Measurements from ENCODE around the gene FRMD7. TPM values are rescaled to one million over a fixed set of nuclear protein-coding genes. Genes with fewer than 3 reads are reported as not detected.

FRMD7 gene
- total RNA-seq, 4 donors from 2014 or later, result not detected

DNA sequence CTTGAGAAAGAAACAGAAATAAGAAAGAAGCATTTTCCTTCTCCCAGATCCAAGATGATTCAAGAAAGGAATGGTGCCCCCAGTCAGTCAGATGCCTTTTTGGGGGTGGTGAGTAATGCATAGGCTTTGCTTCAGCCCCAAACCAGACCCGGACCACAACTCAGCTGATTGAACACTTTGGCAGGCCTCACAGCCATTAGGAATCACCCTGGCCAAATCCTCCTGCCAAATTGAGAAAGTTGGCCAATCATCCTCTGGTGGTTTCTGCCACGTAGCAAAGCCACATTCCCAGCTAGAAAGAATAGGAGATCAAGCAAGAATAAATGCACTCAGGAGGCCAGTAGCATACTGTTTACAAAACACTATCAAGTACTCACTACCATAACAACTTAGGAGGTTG lies 33.7 kb downstream of the FRMD7 start:
- in situ Hi-C loops (cut with MboI; ENCODE audit: low sequenced_read_pairs in 4 of 4), result loop anchor here in 1 of 4 donors (25.0 kb wide), 2 partner anchors 118 to 518 kb away; partner anchors contain the start of gene RAP2C
- intact Hi-C loops (cut with DNase I; ENCODE audit: low total_unique reads), result no loop called here
- Histone ChIP-seq H3K4me1 (no peaks in the 10 kb centered on the region), H3K27ac (no peak overlapping the region), H3K36me3 (no peaks in the 10 kb centered on the region), H3K27me3 (no peaks in the 10 kb centered on the region), H3K4me3 (no peak overlapping the region), H3K9me3 (no peaks in the 10 kb centered on the region)
- ATAC-seq, result no peak
- no peak for DNase-seq
- no peak for TF ChIP-seq POLR2A (IDR thresholded peaks at IDR 0.05)
- TF ChIP-seq, protein P1, sequence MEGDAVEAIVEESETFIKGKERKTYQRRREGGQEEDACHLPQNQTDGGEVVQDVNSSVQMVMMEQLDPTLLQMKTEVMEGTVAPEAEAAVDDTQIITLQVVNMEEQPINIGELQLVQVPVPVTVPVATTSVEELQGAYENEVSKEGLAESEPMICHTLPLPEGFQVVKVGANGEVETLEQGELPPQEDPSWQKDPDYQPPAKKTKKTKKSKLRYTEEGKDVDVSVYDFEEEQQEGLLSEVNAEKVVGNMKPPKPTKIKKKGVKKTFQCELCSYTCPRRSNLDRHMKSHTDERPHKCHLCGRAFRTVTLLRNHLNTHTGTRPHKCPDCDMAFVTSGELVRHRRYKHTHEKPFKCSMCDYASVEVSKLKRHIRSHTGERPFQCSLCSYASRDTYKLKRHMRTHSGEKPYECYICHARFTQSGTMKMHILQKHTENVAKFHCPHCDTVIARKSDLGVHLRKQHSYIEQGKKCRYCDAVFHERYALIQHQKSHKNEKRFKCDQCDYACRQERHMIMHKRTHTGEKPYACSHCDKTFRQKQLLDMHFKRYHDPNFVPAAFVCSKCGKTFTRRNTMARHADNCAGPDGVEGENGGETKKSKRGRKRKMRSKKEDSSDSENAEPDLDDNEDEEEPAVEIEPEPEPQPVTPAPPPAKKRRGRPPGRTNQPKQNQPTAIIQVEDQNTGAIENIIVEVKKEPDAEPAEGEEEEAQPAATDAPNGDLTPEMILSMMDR (IDR thresholded peaks at IDR 0.05 in 4 of 5, conservative IDR thresholded peaks at IDR 0.05 in 1 of 5), result no peak

DNA sequence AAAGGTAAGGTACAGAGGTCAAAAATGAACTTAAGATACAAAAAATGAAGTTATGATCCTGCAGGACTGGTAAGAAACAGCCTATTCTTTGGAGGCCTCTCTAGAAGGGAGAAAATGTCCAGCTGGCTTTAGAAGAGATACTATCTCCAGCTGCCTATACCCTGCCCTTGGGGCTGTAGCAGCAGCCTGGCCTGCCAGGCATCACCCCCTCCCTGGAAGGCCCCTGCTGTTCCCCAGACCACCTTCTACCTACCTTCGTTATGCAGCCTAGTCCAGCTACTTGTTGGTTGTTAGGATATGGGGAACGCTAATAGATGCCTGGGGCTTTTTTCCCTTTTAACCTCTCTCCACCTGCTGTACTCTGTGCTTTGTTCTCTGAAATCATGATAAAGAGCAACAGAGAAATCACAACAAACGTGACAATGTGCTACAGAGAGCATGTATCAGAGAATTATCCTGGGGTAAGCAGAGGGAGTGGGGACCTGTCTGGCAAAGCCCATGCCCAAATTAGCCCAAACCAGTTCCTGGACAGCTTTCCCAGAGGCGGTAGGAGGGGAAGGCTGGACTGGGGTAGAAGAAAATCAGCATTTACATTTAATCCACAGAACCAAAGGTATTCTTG lies 34.5 kb downstream of the FRMD7 start:
- Histone ChIP-seq H3K36me3 (no peaks in the 10 kb centered on the region), H3K4me3 (no peak overlapping the region), H3K9me3 (no peaks in the 10 kb centered on the region), H3K4me1 (no peaks in the 10 kb centered on the region), H3K27ac (no peak overlapping the region), H3K27me3 (no peaks in the 10 kb centered on the region)
- in situ Hi-C loops (cut with MboI; ENCODE audit: low sequenced_read_pairs in 4 of 4) (loop anchor here in 1 of 4 donors (25.0 kb wide), 2 partner anchors 119 to 519 kb away; partner anchors contain the start of gene RAP2C), intact Hi-C loops (cut with DNase I; ENCODE audit: low total_unique reads) (loop anchor here (2.0 kb wide), 1 partner anchor 125 kb away; the partner anchor contains the start of gene RAP2C)
- ATAC-seq (no peak), DNase-seq (no peak)
- TF ChIP-seq POLR2A (IDR thresholded peaks at IDR 0.05), result no peak
- TF ChIP-seq, protein P1 (IDR thresholded peaks at IDR 0.05 in 4 of 5, conservative IDR thresholded peaks at IDR 0.05 in 1 of 5), result no peak

DNA sequence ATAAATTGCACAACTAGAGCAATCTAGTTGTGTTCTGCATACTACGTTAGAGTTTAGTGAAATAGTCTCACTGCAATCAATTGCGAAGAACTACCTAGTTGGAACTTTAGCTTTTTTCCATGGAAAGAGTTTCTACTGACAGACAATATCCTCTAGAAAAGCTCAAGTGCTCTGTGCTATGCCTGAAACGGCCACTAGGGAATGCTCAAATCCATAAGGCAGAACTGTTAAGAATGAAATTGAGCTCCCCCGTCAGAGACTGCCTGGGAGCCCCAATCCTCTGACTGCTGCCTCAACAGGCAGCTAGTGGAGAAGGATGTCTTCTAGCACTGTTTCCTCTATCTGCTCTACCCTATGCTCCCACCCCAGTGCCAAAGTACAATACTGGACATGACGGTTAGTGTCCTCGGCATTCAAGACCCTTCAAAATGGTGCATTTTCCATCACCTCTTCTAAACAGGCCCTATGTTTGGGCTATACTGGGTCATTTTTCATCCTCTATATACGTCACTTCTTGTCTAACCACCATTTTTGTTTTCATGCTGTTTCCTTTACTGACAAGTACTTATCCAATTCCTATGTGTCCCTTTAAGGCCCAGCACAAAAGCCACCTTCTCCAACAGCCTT lies 35.3 kb downstream of the FRMD7 start:
- in situ Hi-C loops (cut with MboI; ENCODE audit: low sequenced_read_pairs in 4 of 4) (loop anchor here in 1 of 4 donors (25.0 kb wide), 2 partner anchors 120 to 520 kb away; partner anchors contain the start of gene RAP2C), intact Hi-C loops (cut with DNase I; ENCODE audit: low total_unique reads) (loop anchor here (2.0 kb wide), 1 partner anchor 126 kb away; the partner anchor contains the start of gene RAP2C)
- Histone ChIP-seq H3K9me3 (no peaks in the 10 kb centered on the region), H3K27ac (no peak overlapping the region), H3K27me3 (no peaks in the 10 kb centered on the region), H3K4me1 (no peaks in the 10 kb centered on the region), H3K36me3 (no peaks in the 10 kb centered on the region), H3K4me3 (no peak overlapping the region)
- no peak for TF ChIP-seq POLR2A (IDR thresholded peaks at IDR 0.05)
- TF ChIP-seq, protein P1 (IDR thresholded peaks at IDR 0.05 in 4 of 5, conservative IDR thresholded peaks at IDR 0.05 in 1 of 5), result peak; percentile 54 to 73 (median 62)
- peak; percentile 3 to 28 for DNase-seq
- peak; percentile 42 to 85 for ATAC-seq

DNA sequence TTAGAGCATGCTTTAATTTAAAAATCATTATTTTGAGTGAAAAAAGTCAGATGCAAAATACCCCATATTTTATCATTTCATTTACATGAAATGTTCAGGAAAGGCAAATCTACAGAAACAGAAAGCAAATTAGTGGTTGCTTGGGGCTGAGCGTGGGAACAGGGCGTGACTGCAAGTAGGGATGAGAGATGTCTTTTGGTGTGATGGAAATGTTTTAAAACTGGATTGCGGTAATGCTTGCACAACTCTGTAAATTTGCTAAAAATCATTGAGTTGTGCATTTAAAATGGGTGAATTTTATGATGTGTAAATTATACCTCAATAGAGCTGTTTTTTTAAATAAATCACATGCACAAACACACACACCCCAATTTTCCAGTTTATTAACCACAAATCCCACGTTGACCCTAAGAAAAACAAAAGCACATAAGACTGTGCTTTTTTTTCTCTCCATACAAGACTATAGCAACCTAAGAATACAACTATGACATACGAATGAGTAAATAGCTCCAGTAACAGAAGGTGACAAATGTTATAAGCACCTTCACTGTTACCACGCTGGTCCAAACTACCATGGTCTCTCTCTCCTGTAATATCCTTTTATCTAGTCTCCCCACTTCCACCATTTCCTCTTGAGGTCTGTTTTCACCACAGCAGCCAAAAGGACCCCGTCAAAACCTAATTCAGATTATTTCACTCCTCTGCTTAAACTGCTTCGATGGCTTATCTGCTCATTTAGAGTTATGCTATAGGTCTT lies 37.2 kb downstream of the FRMD7 start:
- intact Hi-C loops (cut with DNase I; ENCODE audit: low total_unique reads), result no loop called here
- H3K27ac ChIP-seq, result no peak overlapping the region
- ATAC-seq, result no peak
- no peak for TF ChIP-seq POLR2A (IDR thresholded peaks at IDR 0.05)
- TF ChIP-seq, protein P1 (IDR thresholded peaks at IDR 0.05 in 4 of 5, conservative IDR thresholded peaks at IDR 0.05 in 1 of 5), result no peak
- no peak for DNase-seq
- no peak overlapping the region for H3K4me3 ChIP-seq
- in situ Hi-C loops (cut with MboI; ENCODE audit: low sequenced_read_pairs in 4 of 4), result loop anchor here in 1 of 4 donors (25.0 kb wide), 2 partner anchors 122 to 522 kb away; partner anchors contain the start of gene RAP2C
- H3K36me3 ChIP-seq, result no peaks in the 10 kb centered on the region
- H3K27me3 ChIP-seq, result no peaks in the 10 kb centered on the region
- H3K9me3 ChIP-seq, result no peaks in the 10 kb centered on the region
- H3K4me1 ChIP-seq, result no peaks in the 10 kb centered on the region
